ENCODE measurements around the gene USP14. TPM values are rescaled to one million over a fixed set of nuclear protein-coding genes. Genes with fewer than 3 reads are reported as not detected.

The USP14 gene
- total RNA-seq, 1 donor, result 21.4 TPM

DNA sequence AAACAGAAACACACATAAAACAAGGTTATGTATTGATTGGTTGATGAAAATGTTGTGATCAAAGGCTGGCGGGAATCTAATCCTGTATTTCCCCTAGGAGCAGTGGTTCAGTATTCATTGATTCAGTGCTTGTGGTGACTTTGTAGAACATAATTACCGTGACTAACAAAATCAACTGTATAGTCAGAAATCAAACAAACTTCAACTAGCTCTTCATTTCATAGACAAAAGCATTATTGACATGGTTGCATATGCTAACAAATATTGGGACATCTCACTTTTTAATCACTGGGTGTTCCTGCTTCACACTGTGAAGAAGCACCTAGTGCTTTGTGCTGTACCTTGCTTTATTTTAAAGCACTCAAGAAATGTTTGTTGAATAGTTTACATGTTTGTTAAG lies 41.4 kb downstream of the USP14 start:
- no peak overlapping the region for H2AFZ ChIP-seq (ENCODE audit: low read length)
- H3K36me3 ChIP-seq (ENCODE audit: insufficient read depth, low read length), result peaks cover 50% of the 10 kb centered on the region
- no peak overlapping the region for H3K27ac ChIP-seq (ENCODE audit: low read depth, low read length)
- no peak for DNase-seq (ENCODE audit: insufficient read length, low spot score, missing footprints)
- no peaks in the 10 kb centered on the region for H4K20me1 ChIP-seq (ENCODE audit: insufficient read depth, low read length)
- H3K9me3 ChIP-seq (ENCODE audit: low read depth, low read length), result no peaks in the 10 kb centered on the region
- H3K4me1 ChIP-seq (ENCODE audit: insufficient read depth, low read length), result peaks cover 6% of the 10 kb centered on the region
- TF ChIP-seq, protein P1, sequence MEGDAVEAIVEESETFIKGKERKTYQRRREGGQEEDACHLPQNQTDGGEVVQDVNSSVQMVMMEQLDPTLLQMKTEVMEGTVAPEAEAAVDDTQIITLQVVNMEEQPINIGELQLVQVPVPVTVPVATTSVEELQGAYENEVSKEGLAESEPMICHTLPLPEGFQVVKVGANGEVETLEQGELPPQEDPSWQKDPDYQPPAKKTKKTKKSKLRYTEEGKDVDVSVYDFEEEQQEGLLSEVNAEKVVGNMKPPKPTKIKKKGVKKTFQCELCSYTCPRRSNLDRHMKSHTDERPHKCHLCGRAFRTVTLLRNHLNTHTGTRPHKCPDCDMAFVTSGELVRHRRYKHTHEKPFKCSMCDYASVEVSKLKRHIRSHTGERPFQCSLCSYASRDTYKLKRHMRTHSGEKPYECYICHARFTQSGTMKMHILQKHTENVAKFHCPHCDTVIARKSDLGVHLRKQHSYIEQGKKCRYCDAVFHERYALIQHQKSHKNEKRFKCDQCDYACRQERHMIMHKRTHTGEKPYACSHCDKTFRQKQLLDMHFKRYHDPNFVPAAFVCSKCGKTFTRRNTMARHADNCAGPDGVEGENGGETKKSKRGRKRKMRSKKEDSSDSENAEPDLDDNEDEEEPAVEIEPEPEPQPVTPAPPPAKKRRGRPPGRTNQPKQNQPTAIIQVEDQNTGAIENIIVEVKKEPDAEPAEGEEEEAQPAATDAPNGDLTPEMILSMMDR (IDR thresholded peaks at IDR 0.05; ENCODE audit: extremely low read depth, low read depth, low read length), result no peak
- no peak overlapping the region for H3K4me3 ChIP-seq (ENCODE audit: insufficient read depth, low read length)
- H3K79me2 ChIP-seq (ENCODE audit: insufficient read depth, low read length), result peaks cover 10% of the 10 kb centered on the region
- H3K27me3 ChIP-seq (ENCODE audit: insufficient read depth, low read length), result no peaks in the 10 kb centered on the region
- H3K4me2 ChIP-seq (ENCODE audit: insufficient read depth, low read length), result no peak overlapping the region

DNA sequence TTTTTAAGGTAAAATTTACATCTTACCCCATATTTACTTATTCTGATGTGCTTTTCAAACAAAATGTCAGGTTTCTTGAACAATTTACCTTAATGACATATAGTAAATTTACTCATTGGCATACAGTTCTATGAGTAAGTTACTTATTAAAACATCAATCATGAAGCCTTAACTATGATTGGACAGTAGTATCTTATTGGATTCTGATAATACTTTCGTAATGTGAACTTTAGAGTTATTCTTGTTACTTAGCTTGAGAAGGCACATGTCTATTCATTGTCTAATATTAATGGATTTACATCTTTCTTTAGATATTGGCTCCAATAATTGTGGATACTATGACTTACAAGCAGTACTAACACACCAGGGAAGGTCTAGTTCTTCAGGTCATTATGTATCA lies 51.7 kb downstream of the USP14 start:
- no peak overlapping the region for H3K4me3 ChIP-seq (ENCODE audit: insufficient read depth, low read length)
- TF ChIP-seq, protein P1 (IDR thresholded peaks at IDR 0.05; ENCODE audit: extremely low read depth, low read depth, low read length), result no peak
- H3K36me3 ChIP-seq (ENCODE audit: insufficient read depth, low read length), result peaks cover 62% of the 10 kb centered on the region

DNA sequence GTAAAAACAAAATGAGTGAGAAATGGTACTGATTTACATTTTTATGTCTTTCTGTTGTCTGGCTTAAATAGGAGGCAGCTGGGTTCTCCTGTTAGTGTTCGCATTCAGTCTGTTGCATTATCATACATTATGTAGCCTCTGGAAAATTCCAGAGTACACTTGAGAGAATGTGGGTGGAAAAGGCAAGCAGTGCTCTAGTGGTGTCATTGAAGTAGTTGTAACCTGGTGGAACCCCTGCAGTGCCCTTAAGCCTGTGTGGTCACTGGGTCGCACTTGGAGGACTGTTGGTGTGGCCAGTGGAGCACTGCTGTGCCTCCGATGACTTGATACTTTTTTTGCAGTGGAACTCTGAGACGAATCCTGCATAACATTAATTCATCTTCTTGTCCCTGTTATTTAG lies 52.4 kb downstream of the USP14 start:
- TF ChIP-seq, protein P1 (IDR thresholded peaks at IDR 0.05; ENCODE audit: extremely low read depth, low read depth, low read length), result no peak
- Histone ChIP-seq H4K20me1 (ENCODE audit: insufficient read depth, low read length) (no peaks in the 10 kb centered on the region), H3K36me3 (ENCODE audit: insufficient read depth, low read length) (peaks cover 62% of the 10 kb centered on the region)

More for the DNA sequence above, 51.7 kb downstream of the USP14 start:
- no peak overlapping the region for H3K4me2 ChIP-seq (ENCODE audit: insufficient read depth, low read length)
- no peak overlapping the region for H2AFZ ChIP-seq (ENCODE audit: low read length)
- no peaks in the 10 kb centered on the region for H3K9me3 ChIP-seq (ENCODE audit: low read depth, low read length)
- H3K4me1 ChIP-seq (ENCODE audit: insufficient read depth, low read length), result no peaks in the 10 kb centered on the region
- H4K20me1 ChIP-seq (ENCODE audit: insufficient read depth, low read length), result no peaks in the 10 kb centered on the region
- no peak for DNase-seq (ENCODE audit: insufficient read length, low spot score, missing footprints)
- no peak overlapping the region for H3K27ac ChIP-seq (ENCODE audit: low read depth, low read length)
- H3K79me2 ChIP-seq (ENCODE audit: insufficient read depth, low read length), result peaks cover 15% of the 10 kb centered on the region
- H3K27me3 ChIP-seq (ENCODE audit: insufficient read depth, low read length), result no peaks in the 10 kb centered on the region

DNA sequence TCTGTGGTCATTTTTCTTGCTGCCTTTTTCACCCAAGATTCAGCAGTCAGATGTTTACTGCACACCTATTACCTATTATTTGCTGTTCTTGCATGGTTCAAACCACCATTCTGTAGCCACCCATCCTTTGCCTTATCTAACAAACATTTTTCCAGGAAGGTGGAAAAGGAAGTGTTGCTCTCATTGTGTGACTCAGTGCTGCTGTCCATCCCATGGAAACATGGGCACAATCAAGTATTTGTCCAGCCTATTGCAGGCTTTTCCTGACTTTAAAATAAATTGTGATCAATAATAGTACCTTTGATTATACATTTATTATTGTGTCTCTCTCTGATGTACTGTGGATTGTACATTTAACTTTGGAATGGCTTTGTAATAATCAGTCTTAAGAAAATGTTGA lies 53.2 kb downstream of the USP14 start:
- H3K4me3 ChIP-seq (ENCODE audit: insufficient read depth, low read length), result no peak overlapping the region
- peaks cover 8% of the 10 kb centered on the region for H3K79me2 ChIP-seq (ENCODE audit: insufficient read depth, low read length)
- peaks cover 61% of the 10 kb centered on the region for H3K36me3 ChIP-seq (ENCODE audit: insufficient read depth, low read length)
- no peaks in the 10 kb centered on the region for H4K20me1 ChIP-seq (ENCODE audit: insufficient read depth, low read length)
- H2AFZ ChIP-seq (ENCODE audit: low read length), result no peak overlapping the region
- H3K4me1 ChIP-seq (ENCODE audit: insufficient read depth, low read length), result no peaks in the 10 kb centered on the region
- TF ChIP-seq, protein P1 (IDR thresholded peaks at IDR 0.05; ENCODE audit: extremely low read depth, low read depth, low read length), result no peak
- H3K9me3 ChIP-seq (ENCODE audit: low read depth, low read length), result no peaks in the 10 kb centered on the region
- no peak overlapping the region for H3K27ac ChIP-seq (ENCODE audit: low read depth, low read length)
- H3K4me2 ChIP-seq (ENCODE audit: insufficient read depth, low read length), result no peak overlapping the region
- no peaks in the 10 kb centered on the region for H3K27me3 ChIP-seq (ENCODE audit: insufficient read depth, low read length)
- DNase-seq (ENCODE audit: insufficient read length, low spot score, missing footprints), result no peak

More for the DNA sequence above, 52.4 kb downstream of the USP14 start:
- H3K4me3 ChIP-seq (ENCODE audit: insufficient read depth, low read length), result no peak overlapping the region
- H3K79me2 ChIP-seq (ENCODE audit: insufficient read depth, low read length), result peaks cover 15% of the 10 kb centered on the region
- H3K4me2 ChIP-seq (ENCODE audit: insufficient read depth, low read length), result no peak overlapping the region
- no peaks in the 10 kb centered on the region for H3K4me1 ChIP-seq (ENCODE audit: insufficient read depth, low read length)
- no peak overlapping the region for H2AFZ ChIP-seq (ENCODE audit: low read length)
- DNase-seq (ENCODE audit: insufficient read length, low spot score, missing footprints), result no peak
- H3K27me3 ChIP-seq (ENCODE audit: insufficient read depth, low read length), result no peaks in the 10 kb centered on the region
- no peaks in the 10 kb centered on the region for H3K9me3 ChIP-seq (ENCODE audit: low read depth, low read length)
- no peak overlapping the region for H3K27ac ChIP-seq (ENCODE audit: low read depth, low read length)
